Neutrophil (primary cell): Measurements from ENCODE around the gene DNTT.

ENCODE experiments used
- H3K27ac ChIP-seq: fragments of 200-600 bp; sonication (generic); 2 replicates; pipeline ENCODE4 v1.5.1; 2016; ENCODE audit warnings: mild to moderate bottlenecking, moderate library complexity
- H3K27me3 ChIP-seq: fragments of 200-600 bp; sonication (generic); 2 replicates; pipeline ENCODE4 v1.6.0; 2016; ENCODE audit warnings: mild to moderate bottlenecking
- H3K36me3 ChIP-seq: fragments of 200-600 bp; sonication (generic); 2 replicates; pipeline ENCODE4 v1.5.1; 2017
- H3K4me1 ChIP-seq, 2 experiments: fragments of 200-600 bp in 1 of 2; sonication (generic) in 1 of 2; 1 replicate in 1 of 2; 2 replicates in 1 of 2; pipeline versions ENCODE4 v1.5.1 to v1.6.1; 2013 to 2016; ENCODE audit warnings: low read depth in 1 of 2, low read length in 1 of 2, mild to moderate bottlenecking in 1 of 2, moderate library complexity in 1 of 2; ENCODE audit not compliant: control insufficient read depth in 1 of 2, insufficient read depth in 1 of 2
- H3K4me3 ChIP-seq, 2 experiments: fragments of 200-600 bp in 1 of 2; sonication (generic) in 1 of 2; 1 replicate in 1 of 2; 2 replicates in 1 of 2; pipeline ENCODE4 v1.5.1; 2013 to 2016; ENCODE audit warnings: low read depth in 1 of 2, low read length in 1 of 2, mild to moderate bottlenecking in 1 of 2, moderate library complexity in 1 of 2
- H3K9me3 ChIP-seq: fragments of 200-600 bp; sonication (generic); 2 replicates; pipeline ENCODE4 v1.5.1; 2016
- TF ChIP-seq, protein P1 (sequence below): fragments of 200-600 bp; sonication (generic); IDR thresholded peaks from 2 replicates; pipeline ENCODE4 v1.5.1; 2016; ENCODE audit warnings: antibody characterized with exemption

The DNTT gene

DNA sequence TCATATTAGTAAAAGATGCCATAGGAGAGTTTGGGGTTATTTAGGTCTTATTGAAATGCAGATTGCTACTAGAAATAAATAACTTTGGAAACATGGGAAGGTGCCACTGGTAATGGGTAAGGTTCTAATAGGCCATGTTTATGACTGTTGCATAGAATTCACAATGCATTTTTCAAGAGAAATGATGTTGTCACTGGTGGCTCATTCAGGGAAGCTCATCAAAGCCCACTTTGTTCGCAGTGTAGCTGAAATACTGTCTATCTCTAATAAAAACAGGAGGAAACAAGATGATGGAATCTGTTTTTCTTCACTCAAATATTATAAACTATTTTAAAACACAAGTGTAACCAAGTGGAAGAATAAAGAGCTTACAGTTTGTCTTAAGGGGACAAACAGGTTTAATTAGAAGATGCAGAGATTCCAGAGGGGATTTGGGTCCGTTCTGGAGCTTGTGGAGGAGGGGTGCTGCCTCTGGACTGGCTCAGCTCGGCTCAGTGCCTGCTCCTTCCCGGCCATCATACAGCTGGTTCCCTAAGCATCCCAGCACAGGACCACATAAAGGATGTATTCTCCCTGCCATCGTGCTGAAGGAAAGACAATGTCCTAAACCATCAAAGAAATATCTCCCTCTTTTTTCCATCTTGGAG is 34.2 kb downstream of the DNTT start:
- Histone ChIP-seq H3K27me3 (peaks cover 4% of the 10 kb centered on the region), H3K4me1 (no peaks in the 10 kb centered on the region), H3K4me3 (no peak overlapping the region), H3K36me3 (no peaks in the 10 kb centered on the region), H3K9me3 (no peaks in the 10 kb centered on the region), H3K27ac (no peak overlapping the region)
- TF ChIP-seq, protein P1, sequence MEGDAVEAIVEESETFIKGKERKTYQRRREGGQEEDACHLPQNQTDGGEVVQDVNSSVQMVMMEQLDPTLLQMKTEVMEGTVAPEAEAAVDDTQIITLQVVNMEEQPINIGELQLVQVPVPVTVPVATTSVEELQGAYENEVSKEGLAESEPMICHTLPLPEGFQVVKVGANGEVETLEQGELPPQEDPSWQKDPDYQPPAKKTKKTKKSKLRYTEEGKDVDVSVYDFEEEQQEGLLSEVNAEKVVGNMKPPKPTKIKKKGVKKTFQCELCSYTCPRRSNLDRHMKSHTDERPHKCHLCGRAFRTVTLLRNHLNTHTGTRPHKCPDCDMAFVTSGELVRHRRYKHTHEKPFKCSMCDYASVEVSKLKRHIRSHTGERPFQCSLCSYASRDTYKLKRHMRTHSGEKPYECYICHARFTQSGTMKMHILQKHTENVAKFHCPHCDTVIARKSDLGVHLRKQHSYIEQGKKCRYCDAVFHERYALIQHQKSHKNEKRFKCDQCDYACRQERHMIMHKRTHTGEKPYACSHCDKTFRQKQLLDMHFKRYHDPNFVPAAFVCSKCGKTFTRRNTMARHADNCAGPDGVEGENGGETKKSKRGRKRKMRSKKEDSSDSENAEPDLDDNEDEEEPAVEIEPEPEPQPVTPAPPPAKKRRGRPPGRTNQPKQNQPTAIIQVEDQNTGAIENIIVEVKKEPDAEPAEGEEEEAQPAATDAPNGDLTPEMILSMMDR = no peak

DNA sequence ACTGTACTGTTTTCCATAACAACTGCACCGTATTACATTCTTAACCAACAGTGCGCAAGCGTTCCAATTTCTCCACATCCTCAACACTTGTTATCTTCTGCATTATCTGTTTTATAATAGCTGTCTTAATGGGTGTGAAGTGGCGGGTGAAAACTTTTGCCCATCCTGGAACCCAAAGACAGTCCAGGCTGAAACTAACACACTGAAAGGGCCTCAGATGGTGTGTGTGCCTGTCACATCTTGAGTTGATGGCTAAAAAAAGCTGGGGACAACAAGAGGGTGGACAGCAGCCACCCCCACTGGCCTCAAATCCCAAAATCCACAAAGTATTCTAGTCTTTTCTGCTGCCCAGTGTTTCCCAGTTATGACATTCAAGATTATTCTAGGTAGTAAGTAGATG is 35.1 kb downstream of the DNTT start:
- no peaks in the 10 kb centered on the region for H3K4me1 ChIP-seq
- no peaks in the 10 kb centered on the region for H3K36me3 ChIP-seq
- no peaks in the 10 kb centered on the region for H3K27me3 ChIP-seq
- no peak overlapping the region for H3K27ac ChIP-seq
- no peaks in the 10 kb centered on the region for H3K9me3 ChIP-seq
- H3K4me3 ChIP-seq = no peak overlapping the region
- TF ChIP-seq, protein P1 = no peak

DNA sequence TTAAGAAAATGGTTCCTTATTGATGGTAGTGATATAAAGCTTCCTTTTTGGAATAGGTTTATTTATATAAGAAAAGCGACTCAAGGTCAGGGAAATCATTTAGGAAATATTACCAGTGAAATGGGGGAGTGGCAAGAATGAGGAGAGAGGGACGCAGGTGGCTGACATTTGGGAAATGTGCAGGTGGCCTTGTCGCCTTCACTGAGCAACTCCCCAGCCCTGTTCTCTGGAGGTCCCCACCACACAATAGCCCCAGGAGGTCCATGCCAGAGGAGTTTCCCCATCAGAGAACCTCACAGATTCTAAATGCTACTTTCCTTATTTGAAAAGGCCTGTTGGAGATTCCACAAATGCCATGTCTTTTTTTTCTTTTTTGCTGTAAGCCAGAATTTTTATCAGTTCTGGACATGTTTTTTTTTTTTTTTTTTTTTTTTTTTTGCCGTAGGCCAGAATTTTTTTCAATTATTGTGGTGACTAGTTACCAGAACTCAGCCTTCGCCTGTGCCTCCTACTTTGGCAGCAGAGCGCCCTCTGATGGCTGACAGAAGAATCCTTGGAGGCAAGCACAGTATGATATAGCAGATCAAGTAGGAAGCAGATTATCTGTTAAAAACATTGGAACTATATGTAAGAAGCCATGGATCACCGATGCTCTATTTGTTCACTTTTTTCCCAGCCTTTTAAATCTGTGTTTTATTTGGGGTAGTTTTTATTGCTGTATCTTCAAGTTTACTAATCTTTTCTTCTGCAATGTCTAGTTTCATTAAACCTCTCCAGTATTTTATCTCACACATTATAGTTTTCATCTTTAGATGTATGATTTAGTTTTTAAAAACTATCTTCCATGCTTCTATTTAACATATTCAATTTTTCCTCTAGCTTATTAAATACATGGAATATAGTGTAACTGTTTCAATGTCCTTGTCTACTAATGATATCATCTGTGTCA is 36.0 kb downstream of the DNTT start:
- no peaks in the 10 kb centered on the region for H3K27me3 ChIP-seq
- H3K36me3 ChIP-seq = no peaks in the 10 kb centered on the region
- TF ChIP-seq, protein P1 = no peak
- H3K27ac ChIP-seq = no peak overlapping the region
- H3K4me3 ChIP-seq = no peak overlapping the region
- no peaks in the 10 kb centered on the region for H3K4me1 ChIP-seq
- H3K9me3 ChIP-seq = no peaks in the 10 kb centered on the region

DNA sequence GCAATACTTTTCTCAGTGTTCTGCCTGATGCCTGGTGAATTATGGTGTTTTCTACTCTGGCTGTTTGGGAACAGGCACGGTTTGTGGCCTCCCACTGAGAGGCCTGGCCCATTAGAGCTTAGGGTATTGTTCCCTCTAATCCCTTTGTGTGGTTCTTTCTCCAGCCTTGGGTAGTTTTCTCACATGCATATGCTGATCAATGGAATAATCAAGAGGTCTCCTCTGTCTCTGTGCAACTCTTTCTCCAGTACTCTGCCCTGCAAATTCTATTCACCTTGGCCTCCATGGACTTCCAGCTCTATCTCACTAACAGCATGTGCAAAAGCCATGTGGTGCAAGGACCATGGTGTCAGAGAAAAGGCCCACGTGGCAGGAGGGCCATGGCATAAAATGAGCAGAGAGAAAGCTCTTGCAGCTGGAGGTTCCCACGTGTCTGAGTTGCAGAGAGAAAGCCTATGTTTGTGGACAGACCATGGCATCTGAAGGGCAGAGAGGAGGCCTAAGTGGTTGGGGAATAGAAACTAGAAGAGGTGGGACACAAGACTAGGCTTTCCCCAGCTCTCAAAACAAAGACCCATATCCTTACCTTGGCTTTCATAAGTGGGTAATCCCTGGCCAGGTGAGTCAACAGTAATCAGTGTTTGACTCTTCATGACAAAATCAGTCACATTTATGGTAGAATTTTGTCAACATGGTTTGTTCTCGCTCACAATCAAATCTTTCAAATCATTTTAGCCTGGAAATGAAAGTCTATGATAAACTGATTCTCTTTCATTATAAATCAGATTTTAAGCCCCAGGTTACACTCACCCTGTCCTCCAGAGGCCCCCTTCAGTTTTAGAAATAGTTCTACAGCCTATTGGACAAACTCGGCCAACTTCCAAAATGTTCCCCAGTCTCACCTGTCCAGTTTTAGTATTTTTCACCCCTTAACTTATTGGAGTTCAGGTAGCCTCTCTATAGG is 37.3 kb downstream of the DNTT start:
- Histone ChIP-seq H3K27me3 (no peaks in the 10 kb centered on the region), H3K4me3 (no peak overlapping the region), H3K9me3 (no peaks in the 10 kb centered on the region), H3K36me3 (no peaks in the 10 kb centered on the region), H3K27ac (no peak overlapping the region), H3K4me1 (no peaks in the 10 kb centered on the region)
- TF ChIP-seq, protein P1 = no peak

DNA sequence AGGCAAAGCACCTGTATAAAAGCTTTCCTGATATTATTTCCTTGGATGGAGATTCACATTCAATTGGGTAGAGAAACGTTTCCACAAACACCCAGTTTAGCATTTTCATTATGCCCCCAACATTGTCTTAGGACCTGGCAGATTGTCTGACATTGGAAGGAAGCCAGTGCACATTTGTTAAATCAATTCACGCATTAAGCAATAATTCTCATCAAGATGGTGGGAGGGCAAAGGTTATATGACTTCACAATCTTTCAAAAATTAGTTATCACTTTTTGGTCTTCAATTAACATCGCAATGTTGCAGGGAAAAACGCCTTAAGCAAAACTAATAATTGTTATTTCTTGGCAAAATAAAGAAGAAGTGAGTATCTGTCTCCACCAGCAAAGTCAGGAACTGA is 38.2 kb downstream of the DNTT start:
- Histone ChIP-seq H3K27me3 (no peaks in the 10 kb centered on the region), H3K4me3 (no peak overlapping the region), H3K9me3 (no peaks in the 10 kb centered on the region), H3K4me1 (no peaks in the 10 kb centered on the region), H3K27ac (no peak overlapping the region), H3K36me3 (no peaks in the 10 kb centered on the region)
- TF ChIP-seq, protein P1 = no peak
